Osteoblast (primary cell): Measurements from ENCODE around the gene SAMM50. TPM values are rescaled to one million over a fixed set of nuclear protein-coding genes. Genes with fewer than 3 reads are reported as not detected.
A peak's percentile ranks its signal among the peaks of the same experiment; 100 is the strongest.

Experiments
- DNase-seq: peaks from one replicate; pipeline ENCODE4 v3.0.0; 2011; ENCODE audit warnings: low spot score, mixed read lengths; ENCODE audit not compliant: insufficient read length; ENCODE audit errors: missing footprints
- H2AFZ ChIP-seq: 2 replicates; pipeline ENCODE4 v1.6.0; 2011; ENCODE audit warnings: mild to moderate bottlenecking, low read length
- H3K27ac ChIP-seq: 2 replicates; pipeline ENCODE4 v1.5.1; 2011; ENCODE audit warnings: mild to moderate bottlenecking, low read depth, low read length, moderate library complexity
- H3K27me3 ChIP-seq: 2 replicates; pipeline ENCODE4 v1.6.0; 2012; ENCODE audit warnings: mild to moderate bottlenecking, control low read depth, inconsistent platforms, low read length, moderate library complexity; ENCODE audit not compliant: insufficient read depth
- H3K36me3 ChIP-seq: 2 replicates; pipeline ENCODE4 v1.5.1; 2011; ENCODE audit warnings: mild to moderate bottlenecking, low read length, control low read depth, moderate library complexity; ENCODE audit not compliant: insufficient read depth
- H3K4me1 ChIP-seq: 2 replicates; pipeline ENCODE4 v1.5.1; 2011; ENCODE audit warnings: mild to moderate bottlenecking, low read length, control low read depth, moderate library complexity; ENCODE audit not compliant: insufficient read depth
- H3K4me2 ChIP-seq: 2 replicates; pipeline ENCODE4 v1.6.0; 2011; ENCODE audit warnings: mild to moderate bottlenecking, low read length; ENCODE audit not compliant: insufficient read depth
- H3K4me3 ChIP-seq: fragments of 200-600 bp; sonication (generic); 3 replicates; pipeline ENCODE4 v1.5.1; 2012; ENCODE audit warnings: mild to moderate bottlenecking, low read length, inconsistent platforms; ENCODE audit not compliant: insufficient read depth
- H3K79me2 ChIP-seq: 2 replicates; pipeline ENCODE4 v1.6.0; 2012; ENCODE audit warnings: mild to moderate bottlenecking, low read length, control low read depth, inconsistent platforms; ENCODE audit not compliant: insufficient read depth
- H3K9me3 ChIP-seq: 2 replicates; pipeline ENCODE4 v1.5.1; 2011; ENCODE audit warnings: low read depth, low read length, control low read depth
- H4K20me1 ChIP-seq: 2 replicates; pipeline ENCODE4 v1.6.0; 2012; ENCODE audit warnings: mild to moderate bottlenecking, low read length, control low read depth; ENCODE audit not compliant: insufficient read depth
- CTCF ChIP-seq: IDR thresholded peaks from 2 replicates; pipeline ENCODE4 v1.5.1; 2011; ENCODE audit warnings: mild to moderate bottlenecking, low read depth, low read length, moderate library complexity; ENCODE audit errors: extremely low read depth
- total RNA-seq: library from RNA; depleted of rRNA; stranded (reverse); fragments of >200 nt; gene quantifications from 2 replicates; pipeline ENCODE4 v1.2.3, GENCODE V29; 2012

Gene SAMM50
- total RNA-seq, 1 donor = 36.6 TPM

- H4K20me1 ChIP-seq = peaks cover 4% of the 10 kb centered on the region
- peaks cover 2% of the 10 kb centered on the region for H3K79me2 ChIP-seq
- H3K36me3 ChIP-seq = peaks cover 72% of the 10 kb centered on the region
These were observed 18.8 kb downstream of the SAMM50 start for GRCh38 chr22:43974028-43974545.

GRCh38 chr22:43975041-43975440 lies 19.8 kb downstream of the SAMM50 start:
- H3K4me2 ChIP-seq = no peak overlapping the region
- DNase-seq = peak; percentile 68
- H3K36me3 ChIP-seq = peaks cover 72% of the 10 kb centered on the region
- H3K27me3 ChIP-seq = no peaks in the 10 kb centered on the region
- H2AFZ ChIP-seq = no peak overlapping the region
- H3K79me2 ChIP-seq = peaks cover under 1% of the 10 kb centered on the region
- H4K20me1 ChIP-seq = peaks cover 4% of the 10 kb centered on the region
- no peaks in the 10 kb centered on the region for H3K4me1 ChIP-seq
- H3K27ac ChIP-seq = no peak overlapping the region
- H3K9me3 ChIP-seq = no peaks in the 10 kb centered on the region
- TF ChIP-seq CTCF = no peak
- H3K4me3 ChIP-seq = no peak overlapping the region

More at GRCh38 chr22:43974028-43974545, 18.8 kb downstream of the SAMM50 start:
- no peak for DNase-seq
- Histone ChIP-seq H3K4me2 (no peak overlapping the region), H3K9me3 (no peaks in the 10 kb centered on the region), H3K27me3 (no peaks in the 10 kb centered on the region), H3K27ac (no peak overlapping the region), H3K4me1 (no peaks in the 10 kb centered on the region), H3K4me3 (no peak overlapping the region), H2AFZ (no peak overlapping the region)
- no peak for TF ChIP-seq CTCF

- Histone ChIP-seq H3K9me3 (no peaks in the 10 kb centered on the region), H2AFZ (no peak overlapping the region), H3K4me1 (no peaks in the 10 kb centered on the region), H3K36me3 (peaks cover 83% of the 10 kb centered on the region), H3K27ac (no peak overlapping the region), H3K79me2 (no peaks in the 10 kb centered on the region), H3K27me3 (no peaks in the 10 kb centered on the region), H3K4me3 (no peak overlapping the region), H4K20me1 (no peaks in the 10 kb centered on the region), H3K4me2 (no peak overlapping the region)
- DNase-seq = no peak
- TF ChIP-seq CTCF = no peak
These were observed 21.9 kb downstream of the SAMM50 start for GRCh38 chr22:43976861-43977795.

DNA sequence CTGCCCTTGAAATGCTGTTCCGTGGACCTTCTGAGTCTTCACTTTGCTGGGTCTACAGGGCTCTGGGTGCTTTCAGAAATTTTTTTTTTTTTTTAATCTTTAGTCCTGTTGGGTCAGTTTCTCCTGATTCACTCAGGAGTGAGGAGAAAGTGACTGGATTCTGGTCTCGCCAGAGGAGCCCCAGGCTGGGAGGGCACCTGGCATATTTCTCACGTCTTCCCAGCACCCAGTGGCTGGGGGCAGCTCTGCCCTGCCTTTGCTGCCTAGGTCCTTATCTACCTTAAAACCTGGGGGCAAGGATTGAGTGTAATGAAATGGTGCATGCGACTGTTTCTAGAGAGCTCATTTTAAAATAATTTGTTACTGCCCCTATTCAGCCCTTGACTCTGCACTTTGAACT lies 23.3 kb downstream of the SAMM50 start:
- Histone ChIP-seq H3K27me3 (no peaks in the 10 kb centered on the region), H3K36me3 (peaks cover 81% of the 10 kb centered on the region), H3K27ac (no peak overlapping the region), H3K4me1 (no peaks in the 10 kb centered on the region), H3K4me3 (no peak overlapping the region), H3K79me2 (no peaks in the 10 kb centered on the region), H3K4me2 (no peak overlapping the region), H4K20me1 (no peaks in the 10 kb centered on the region), H3K9me3 (no peaks in the 10 kb centered on the region), H2AFZ (no peak overlapping the region)
- DNase-seq = no peak
- TF ChIP-seq CTCF = no peak
